ENCODE data around the gene CCL1.

- TF ChIP-seq CTCF (conservative IDR thresholded peaks at IDR 0.05) (no peak), EZH2 (IDR thresholded peaks at IDR 0.05; ENCODE audit: low read depth) (no peak)
Measured at GRCh38 chr17:34311291-34311690, 51.7 kb downstream of the CCL1 start.
